NCI-H128 (cell line): ENCODE data around the gene TTLL11.
"Not testable (repeated sequence)": the region's sequence is repeated elsewhere in the genome, so short reads cannot be mapped to it uniquely, and the experiment has no call there.

Source experiments
- DNase-seq: peaks from one replicate; lab custom pipeline; 2025; ENCODE audit not compliant: unreplicated experiment; lab: John Stamatoyannopoulos, UW

Gene TTLL11

DNA sequence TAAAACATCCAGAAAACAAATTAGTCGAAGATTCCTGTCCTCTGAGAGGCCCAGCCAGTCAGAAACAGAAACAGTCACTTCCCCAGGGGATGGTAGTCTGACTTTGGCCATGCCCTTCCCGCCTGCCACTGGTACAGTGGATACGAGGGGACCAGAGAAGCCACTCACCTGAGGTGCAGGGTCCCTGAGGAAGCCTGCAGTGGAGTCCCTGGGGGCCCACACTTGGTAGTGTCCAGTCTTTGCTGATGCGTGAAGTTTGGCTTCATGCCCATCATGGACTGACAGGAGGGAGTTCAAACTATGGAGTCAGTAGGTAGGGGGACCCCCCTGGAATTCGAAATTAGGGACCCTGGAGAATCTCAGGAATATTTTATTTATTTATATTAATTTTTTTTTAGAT is 294.2 kb downstream of the TTLL11 start:
- DNase-seq, result no peak

DNA sequence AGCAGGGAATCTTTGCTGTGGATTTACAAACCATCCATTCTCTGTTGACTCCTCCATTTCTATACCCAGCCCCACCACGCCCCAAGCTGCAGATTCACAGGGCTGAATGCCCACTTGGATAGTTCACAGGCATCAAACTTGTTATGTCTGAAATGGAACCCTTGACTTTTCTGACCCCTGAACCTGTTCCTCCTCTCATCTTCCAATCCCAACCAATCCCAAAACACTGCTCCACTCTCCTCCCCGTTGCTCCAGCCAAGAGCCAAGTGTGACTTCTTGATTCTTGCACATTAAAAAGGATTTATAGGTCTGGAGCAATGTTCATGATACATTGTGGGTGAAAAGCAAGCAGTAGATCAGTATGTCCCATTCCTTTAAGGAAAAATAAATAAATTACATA is 296.0 kb downstream of the TTLL11 start:
- no peak for DNase-seq

DNA sequence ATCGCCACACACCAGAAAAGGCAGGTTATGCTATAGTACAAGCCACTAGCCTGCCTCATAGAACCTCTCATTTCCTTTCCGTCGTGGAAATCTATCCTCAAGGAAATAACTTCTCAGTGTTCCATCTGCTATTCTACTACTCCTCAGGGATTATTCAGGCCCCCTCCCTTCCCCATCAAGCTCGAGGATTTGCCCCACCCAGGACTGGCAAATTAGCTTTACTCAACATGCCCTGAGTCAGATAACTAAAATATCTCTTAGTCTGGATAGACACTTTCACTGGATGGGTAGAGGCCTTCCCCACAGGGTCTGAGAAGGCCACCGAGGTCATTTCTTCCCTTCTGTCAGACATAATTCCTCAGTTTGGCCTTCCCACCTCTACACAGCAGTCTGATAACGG is 298.8 kb downstream of the TTLL11 start:
- not testable (repeated sequence) for DNase-seq

DNA sequence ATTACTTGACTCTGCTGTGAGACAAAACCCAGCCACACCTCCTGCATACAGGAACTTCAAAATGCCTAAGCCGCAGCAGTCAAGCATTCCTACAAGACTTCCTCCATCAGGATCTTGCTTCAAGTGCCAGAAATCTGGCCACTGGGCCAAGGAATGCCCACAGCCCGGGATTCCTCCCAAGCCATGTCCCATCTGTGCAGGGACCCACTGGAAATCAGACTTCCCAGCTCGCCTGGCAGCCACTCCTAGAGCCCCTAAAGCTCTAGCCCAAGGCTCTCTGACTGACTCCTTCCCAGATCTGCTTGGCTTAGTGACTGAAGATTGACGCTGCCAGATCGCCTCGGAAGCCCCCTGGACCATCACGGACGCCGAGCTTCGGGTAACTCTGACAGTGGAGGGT is 300.6 kb downstream of the TTLL11 start:
- not testable (repeated sequence) for DNase-seq

DNA sequence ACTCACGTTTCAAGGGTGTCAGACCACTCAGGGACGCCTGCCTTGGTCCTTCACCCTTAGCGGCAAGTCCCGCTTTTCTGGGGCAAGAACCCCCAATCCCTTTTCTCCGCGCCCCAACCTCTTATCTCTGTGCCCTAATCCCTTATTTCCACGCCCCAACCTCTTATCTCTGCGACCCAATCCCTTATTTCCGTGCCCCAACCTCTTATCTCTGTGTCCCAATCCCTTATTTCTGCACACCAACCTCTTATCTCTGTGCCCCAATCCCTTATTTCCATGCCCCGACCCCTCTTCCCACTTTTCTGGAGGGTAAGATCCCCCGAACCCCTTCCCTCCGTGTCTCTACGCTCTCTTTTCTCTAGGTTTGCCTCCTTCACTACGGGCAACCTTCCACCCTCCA is 302.3 kb downstream of the TTLL11 start:
- no peak for DNase-seq

DNA sequence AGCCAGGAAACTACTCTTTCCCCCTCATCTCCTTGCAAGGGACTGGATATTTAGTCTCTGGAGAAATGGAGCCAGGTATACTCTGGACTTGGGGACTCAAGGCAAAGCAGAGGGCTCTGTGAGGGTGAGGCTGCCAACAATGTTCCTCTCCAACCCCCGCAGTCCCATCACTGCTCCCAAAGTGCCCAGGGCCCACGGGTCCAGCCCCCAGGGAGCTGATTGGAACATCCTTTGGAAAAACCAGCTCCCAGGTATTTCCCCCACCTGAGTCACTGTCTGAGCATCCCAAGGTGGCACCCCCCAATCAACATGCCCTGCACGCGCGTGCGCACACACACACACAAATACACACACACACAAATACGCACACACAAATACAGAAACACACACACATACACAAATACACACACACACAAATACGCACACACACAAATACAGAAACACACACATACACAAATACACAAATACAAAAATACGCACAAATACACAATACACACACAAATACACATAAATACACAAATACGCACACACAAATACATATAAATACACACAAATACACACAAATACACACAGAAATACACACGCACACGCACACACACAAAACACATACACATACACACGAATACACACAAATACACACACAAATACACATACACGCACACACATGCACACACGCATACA is 304.3 kb downstream of the TTLL11 start:
- no peak for DNase-seq

DNA sequence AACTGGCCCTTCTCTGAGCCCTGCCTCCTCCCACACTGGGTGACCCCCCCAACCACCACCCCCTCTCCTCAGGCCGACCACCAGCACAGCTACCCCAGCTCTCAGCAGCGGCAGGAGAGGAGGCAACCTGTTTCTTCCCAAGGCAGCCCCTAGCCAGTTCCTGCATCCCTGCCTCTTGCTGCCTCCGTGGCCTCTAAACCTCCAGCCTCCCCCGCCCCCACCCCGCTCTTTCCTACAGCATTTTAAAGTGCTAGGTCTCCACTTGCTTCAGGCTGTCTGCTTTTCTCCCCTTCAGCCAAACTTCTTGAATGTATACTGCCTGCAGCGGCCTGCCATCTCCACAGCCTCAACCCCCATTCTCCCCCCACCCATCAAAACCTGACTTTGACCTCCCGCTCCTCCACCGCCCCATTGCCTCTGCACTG is 306.1 kb downstream of the TTLL11 start:
- no peak for DNase-seq

DNA sequence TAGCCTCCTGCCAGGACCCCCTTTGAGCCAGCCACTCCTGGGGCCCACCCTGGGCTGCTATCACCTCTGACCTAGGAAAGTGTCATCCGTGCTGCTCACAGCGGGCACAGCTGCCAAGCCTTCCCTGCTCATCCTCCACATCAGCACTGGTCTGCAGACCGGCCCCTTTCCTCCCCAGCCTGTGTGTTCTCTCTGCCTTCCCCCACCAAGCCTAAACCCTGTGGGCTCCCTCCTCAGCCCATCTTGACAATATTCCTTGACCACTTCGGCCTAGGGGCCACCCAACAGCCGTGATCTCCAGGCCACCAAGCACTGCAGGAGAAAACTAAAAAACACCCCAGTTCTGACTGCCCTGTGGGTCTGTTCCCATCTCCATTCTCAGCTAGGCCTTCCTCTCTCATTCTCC is 306.6 kb downstream of the TTLL11 start:
- no peak for DNase-seq

DNA sequence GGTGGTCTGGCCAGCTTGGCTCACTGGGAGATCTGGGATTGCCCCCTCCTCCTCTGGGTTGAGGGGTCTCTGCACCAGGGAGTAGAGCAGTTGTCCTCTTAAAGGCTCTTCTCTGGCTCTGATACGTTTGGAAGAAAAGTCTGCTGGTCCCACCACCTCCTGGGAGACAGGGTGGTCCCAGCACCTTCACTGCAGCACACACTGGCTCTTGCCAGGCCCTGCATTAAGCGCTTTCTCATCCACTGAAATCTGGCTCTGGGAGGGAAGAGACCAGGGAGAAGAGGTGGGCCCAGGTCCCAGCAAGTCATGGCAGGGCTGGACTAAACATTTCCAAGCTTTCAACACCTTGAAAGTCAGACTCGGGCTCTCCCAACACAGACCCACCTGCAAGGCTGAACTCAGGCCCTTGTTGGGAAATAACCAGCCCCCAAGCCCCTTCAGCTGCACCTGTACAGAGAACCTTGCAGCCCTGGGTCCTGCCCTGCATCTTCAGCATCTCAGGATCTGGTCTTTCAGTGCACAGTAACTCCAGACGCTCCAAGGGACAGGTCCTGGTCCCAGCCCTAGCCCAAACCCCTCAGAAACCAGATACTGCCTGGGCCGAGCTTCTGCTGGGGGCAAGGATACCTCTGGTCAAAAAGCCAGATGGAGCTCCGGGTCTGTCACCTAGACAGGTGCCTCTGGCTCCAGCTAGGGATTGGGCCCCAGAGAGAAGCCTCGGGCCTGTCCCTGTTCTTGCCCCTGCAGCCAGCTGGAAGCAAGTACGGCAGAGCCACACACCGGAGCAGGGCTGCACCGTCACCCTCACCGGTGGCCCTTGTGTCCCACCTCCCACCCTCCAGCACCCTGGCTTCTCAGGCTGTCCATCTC is 307.2 kb downstream of the TTLL11 start:
- no peak for DNase-seq

DNA sequence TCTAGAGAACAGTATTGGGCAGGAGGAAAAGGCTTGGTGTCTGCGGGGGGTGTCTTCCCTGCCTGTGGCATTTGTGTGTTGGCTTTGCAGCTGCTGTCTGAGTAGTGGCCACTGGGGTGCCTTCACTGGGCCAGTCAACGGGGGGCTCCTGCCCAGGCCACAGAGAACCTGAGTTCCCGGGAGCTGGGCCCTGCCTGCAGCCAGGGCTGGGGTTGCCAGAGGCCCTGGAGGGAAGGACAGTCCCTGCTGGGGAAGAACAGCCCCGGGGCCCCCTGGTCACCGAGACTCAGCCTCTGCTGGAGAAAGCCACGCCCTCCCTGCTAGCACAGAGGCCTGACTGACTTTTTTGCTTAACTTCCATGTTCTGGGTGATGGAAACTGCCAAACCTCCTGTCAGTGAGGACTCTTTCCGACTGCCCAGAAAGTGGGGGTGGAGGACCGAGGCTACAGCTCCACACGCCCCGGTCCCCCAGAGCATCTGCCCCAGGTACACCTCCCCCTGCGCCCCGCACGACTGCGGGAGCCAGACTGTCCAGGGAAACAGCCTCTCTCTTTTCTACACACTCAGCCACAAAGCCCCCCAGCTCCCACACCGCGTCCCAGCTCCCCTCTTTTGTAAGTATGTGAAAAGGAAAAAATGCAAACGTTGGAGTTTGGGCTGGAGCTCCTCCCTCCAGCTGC is 308.2 kb downstream of the TTLL11 start:
- no peak for DNase-seq

DNA sequence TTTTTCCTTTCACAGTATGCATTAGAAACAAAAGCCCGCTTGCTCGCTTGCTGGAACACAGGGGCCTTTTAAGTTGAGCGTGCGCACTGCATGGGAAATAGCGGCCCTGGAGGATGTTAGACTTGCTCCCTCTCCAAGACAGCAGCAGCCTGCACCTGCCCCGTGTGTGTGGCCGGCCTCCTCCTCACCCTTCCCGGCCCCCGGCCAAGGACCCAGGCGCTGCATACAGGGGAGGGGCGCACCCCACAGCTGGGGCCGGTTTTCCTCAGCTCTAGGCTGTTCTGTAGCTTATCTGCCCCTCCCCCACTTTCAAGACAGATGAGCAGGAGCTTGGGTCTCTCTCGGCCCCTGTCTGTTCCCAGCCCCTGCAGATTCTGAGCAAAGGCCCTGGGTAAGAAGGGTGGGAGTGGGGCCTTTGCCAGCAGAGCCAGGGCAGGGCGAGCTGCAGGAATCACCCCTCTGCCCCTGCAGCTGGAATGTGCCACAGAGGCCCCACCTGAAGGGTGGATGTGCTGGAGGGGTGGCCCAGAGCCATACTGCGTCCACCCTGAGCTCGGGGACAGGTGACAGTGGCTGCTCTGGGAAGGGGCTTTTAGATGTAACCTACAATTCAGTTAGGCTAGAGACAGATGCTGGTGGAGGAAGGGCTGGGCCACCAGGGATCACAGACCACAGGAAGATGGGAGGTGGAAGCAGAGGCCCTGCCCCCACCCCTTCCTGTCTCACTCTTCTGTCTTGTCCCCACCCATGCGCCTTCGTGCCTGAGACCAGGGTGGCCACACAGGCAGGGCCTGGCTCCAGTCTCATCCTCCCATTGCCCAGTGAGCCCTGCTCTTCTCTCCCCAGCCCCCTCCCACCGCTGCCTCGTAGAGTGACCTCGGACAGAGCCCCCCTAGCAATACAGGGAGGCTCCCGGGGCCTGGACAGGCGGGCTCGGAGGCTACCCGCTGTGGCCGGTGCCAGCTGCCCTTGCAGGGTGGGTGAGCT is 309.3 kb downstream of the TTLL11 start:
- DNase-seq, result no peak

DNA sequence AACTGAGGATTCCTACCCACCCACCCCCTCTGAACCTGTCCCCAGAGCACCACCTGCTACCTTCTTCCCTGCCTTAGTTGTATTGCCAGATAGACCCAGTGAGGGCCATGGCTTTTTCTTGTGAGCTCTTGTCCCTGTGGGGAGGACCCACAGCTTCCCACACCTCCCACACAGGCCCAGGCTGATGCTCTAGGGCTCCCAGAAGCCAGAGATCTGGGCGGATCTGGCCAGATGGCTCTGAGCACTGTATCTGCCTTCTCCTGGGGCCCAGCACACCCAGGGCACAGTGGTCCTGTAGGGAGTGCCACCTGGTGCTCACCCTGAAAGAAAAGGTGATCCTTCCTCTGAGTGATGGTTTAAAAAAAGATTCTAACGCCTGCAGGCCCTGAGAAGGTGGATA is 310.0 kb downstream of the TTLL11 start:
- DNase-seq, result no peak

DNA sequence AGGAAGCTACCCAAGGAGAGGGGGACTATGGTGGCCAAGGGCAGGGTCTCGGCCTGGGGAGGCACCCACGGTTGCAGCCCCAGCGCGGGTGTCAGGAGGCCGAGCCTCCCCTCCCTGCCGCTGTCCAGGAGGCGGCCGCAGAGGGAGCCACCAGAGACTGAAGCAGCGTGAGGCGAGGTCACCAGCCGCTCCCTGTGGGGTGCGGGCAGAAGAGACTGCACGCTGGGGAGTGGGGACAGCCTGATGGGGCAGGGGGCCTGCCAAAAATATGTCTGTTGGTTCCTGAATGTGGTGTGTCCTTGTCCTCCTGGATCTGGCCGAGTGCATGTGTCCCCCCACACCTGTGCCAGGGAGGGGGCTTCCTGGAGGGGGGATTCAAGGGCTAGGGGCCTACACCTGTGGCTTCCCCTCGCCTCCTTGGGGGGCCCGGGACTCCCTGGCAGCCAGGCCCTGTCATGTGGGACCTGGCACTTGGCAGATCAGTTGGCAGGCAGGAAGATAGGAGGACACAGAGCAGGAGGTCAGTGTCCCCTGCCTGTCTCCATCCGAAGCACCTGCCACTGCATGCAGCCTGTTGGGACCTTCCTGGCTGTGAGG is 310.5 kb downstream of the TTLL11 start:
- DNase-seq, result no peak

DNA sequence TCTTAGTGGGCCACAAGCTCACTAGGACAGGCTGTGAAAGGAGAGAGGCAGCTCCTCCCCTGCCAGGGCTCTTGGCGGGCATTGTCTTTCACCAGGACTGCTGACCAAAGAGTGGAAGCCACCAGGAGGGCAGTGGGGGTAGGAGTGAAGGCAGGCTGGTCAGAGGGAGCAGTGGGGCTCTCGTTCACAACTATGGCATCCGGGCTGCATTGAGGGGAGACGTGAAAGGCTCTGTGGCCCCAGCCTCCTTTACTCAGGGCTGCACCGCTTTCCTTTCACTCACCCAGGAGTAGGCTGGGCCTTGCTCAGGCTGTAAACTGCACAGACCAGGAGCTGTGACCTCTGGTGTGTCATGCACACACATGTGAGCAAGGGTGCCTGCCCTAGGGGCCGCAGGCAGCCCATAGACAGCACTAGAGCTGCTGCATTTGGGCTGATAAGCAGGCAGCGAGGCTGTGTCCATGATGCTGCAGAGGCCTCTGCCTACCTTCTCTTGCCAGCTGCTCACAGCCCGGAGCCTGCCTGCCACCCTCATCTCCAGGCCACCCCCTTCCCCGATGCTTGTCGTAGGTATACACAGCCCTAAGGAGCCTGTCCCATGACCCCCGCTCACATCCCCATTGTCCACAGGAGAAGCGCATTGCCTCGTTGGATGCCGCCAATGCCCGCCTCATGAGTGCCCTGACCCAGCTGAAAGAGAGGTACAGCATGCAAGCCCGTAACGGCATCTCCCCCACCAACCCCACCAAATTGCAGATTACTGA is 311.2 kb downstream of the TTLL11 start:
- no peak for DNase-seq

DNA sequence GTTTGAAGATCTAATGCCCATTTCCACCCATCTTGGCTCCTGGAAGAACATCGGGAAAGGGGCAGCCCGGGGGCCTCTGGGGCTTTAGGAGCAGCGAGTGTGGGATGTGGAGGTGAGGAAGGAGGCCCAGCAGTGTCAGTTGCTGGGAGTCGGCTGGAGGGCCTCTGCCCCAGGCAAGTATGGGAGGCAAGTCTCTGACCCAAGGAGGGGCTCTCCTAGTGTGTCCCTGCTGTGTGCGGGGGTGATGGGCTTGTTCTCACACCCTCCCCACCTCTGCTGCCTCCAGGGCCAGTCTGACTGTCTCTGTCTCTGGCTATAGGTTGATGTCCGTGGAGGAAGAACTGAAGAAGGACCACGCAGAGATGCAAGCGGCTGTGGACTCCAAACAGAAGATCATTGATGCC is 312.0 kb downstream of the TTLL11 start:
- DNase-seq, result no peak

DNA sequence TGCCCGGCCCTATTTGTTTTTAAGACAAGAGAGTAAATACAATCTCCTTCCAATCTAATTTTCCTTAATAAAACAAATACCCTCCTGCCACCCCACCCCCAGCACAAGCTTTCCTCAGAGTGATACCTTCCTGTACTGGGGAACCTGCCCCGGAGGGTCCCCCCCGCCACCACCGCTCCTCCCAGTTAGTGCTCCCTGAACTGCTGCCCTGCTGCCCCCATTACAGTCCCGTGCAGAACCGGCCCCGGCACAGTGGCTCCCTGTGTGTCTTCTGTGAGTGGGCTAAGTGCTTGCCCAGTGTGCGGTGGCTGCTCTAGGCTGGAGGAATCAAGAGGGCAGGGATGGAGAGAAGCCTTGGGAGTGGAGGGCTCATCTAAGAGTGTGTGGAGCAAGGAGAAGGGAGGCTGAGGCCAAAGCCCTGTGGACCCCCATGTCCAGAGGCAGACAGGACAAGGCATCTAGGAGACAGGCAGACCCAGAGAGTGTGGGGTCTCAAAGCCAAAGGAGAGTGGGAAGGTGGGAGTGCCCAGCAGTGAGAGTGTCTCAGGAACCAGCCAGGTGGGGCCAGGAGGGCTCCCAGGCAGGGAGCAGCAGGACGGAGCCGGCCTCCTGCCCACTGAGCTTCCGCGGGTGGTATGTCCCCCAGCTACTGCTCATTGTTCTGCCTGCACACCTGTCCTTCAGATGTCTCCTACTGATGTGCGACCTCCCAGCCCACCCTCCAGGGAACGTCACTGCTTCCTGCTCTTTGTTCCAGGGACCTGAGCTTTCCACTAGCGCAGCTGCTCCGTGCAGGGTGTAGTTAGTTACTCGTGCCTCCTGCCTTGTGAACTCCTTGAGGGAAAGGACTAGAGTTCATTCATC is 312.7 kb downstream of the TTLL11 start:
- no peak for DNase-seq

DNA sequence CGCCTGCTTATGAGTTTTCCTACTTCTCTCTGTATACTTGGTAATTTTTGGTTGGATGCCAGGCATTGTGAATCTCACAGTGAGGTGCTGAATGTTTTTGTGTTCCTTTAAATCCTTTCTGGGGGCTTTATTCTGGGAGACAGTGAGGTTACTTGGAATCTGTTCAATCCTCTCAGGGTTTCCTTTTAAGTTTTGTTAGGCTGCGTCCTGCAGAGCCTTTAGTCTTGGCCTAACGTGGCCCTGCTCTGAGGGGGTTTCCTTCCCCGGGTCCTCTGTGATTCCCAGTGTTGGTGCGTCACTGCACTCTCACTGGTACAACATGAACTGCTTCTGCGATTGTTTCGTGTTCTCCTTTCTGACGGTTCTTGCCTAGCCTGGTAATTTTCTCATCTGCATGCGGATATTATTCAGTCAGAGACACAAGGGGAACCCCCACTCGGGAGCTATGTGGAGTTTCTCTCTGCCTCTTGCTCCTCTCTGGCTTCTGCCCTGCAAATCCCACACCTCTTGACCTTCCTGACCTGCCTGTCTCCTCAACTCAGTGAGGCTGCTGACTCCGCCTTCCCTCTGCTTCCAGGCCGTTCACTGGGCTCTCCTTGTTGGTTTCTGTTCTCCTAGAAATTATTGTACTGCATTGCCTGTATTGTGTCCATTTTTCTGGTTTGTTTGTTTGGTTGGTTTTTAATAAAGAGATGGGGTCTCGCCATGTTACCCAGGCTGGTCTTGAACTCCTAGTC is 313.6 kb downstream of the TTLL11 start:
- DNase-seq, result no peak
